Measurements from ENCODE around the gene WDR44. TPM values are rescaled to one million over a fixed set of nuclear protein-coding genes. Genes with fewer than 3 reads are reported as not detected.
"Not testable (repeated sequence)": the region's sequence is repeated elsewhere in the genome, so short reads cannot be mapped to it uniquely, and the experiment has no call there.

Gene WDR44
- total RNA-seq, 1 experiment from 2014 or later, result 22.3 TPM

GRCh38 chrX:118484216-118484903 lies 138.5 kb downstream of the WDR44 start:
- POLR2A ChIA-PET, result no interaction called here
- in situ Hi-C loops (cut with HindIII; ENCODE audit: low pct_unique_long_range_greater_than_20kb, low sequenced_read_pairs), result no loop called here
- DNase-seq (ENCODE audit: low read depth, low spot score), result no peak

GRCh38 chrX:118486693-118487092 lies 140.8 kb downstream of the WDR44 start:
- DNase-seq (ENCODE audit: low read depth, low spot score); H3K4me3 ChIP-seq (ENCODE audit: low read depth in 2 of 2, low read length in 2 of 2); POLR2A ChIA-PET; H3K27me3 ChIP-seq (ENCODE audit: control insufficient read depth, insufficient read depth, low read length); in situ Hi-C loops (cut with HindIII; ENCODE audit: low pct_unique_long_range_greater_than_20kb, low sequenced_read_pairs); intact Hi-C loops (cut with micrococcal nuclease; ENCODE audit: unreplicated experiment); H3K27ac ChIP-seq (ENCODE audit: low read length); H3K9me3 ChIP-seq (ENCODE audit: control insufficient read depth, insufficient read depth, low read depth, low read length); H3K4me1 ChIP-seq (ENCODE audit: control insufficient read depth, insufficient read depth, low read length); ATAC-seq; BruUV-seq (replicated peaks); H3K36me3 ChIP-seq (ENCODE audit: control insufficient read depth, insufficient read depth, low read length): not testable (repeated sequence)
- CTCF ChIA-PET, result interaction anchor here (0.6 kb wide), 1 partner anchor 51 kb away, joined by 3 read pairs; no protein-coding TSS in a partner anchor

More at GRCh38 chrX:118484216-118484903, 138.5 kb downstream of the WDR44 start:
- no peaks in the 10 kb centered on the region for H3K36me3 ChIP-seq (ENCODE audit: control insufficient read depth, insufficient read depth, low read length)
- CTCF ChIA-PET, result no interaction called here
- intact Hi-C loops (cut with micrococcal nuclease; ENCODE audit: unreplicated experiment), result no loop called here
- ATAC-seq, result no peak
- TF ChIP-seq REST (IDR thresholded peaks at IDR 0.05; ENCODE audit: insufficient read depth in 1 of 2, low read depth in 2 of 2, low read length in 1 of 2) (no peak), POLR2AphosphoS5 (IDR thresholded peaks at IDR 0.05; ENCODE audit: low read depth, low read length) (no peak), TCF7L2 (IDR thresholded peaks at IDR 0.05; ENCODE audit: low read depth, low read length) (no peak), SIN3A (IDR thresholded peaks at IDR 0.05; ENCODE audit: borderline replicate concordance, insufficient read depth, low read depth, low read length) (no peak)
- TF ChIP-seq, protein P1, sequence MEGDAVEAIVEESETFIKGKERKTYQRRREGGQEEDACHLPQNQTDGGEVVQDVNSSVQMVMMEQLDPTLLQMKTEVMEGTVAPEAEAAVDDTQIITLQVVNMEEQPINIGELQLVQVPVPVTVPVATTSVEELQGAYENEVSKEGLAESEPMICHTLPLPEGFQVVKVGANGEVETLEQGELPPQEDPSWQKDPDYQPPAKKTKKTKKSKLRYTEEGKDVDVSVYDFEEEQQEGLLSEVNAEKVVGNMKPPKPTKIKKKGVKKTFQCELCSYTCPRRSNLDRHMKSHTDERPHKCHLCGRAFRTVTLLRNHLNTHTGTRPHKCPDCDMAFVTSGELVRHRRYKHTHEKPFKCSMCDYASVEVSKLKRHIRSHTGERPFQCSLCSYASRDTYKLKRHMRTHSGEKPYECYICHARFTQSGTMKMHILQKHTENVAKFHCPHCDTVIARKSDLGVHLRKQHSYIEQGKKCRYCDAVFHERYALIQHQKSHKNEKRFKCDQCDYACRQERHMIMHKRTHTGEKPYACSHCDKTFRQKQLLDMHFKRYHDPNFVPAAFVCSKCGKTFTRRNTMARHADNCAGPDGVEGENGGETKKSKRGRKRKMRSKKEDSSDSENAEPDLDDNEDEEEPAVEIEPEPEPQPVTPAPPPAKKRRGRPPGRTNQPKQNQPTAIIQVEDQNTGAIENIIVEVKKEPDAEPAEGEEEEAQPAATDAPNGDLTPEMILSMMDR (IDR thresholded peaks at IDR 0.05), result no peak
- H3K9me3 ChIP-seq (ENCODE audit: control insufficient read depth, insufficient read depth, low read depth, low read length), result no peaks in the 10 kb centered on the region
- H3K27ac ChIP-seq (ENCODE audit: low read length), result no peak overlapping the region
- H3K27me3 ChIP-seq (ENCODE audit: control insufficient read depth, insufficient read depth, low read length), result no peaks in the 10 kb centered on the region
- BruUV-seq (replicated peaks), result no TSS peak
- no peak overlapping the region for H3K4me3 ChIP-seq (ENCODE audit: low read depth in 2 of 2, low read length in 2 of 2)
- no peaks in the 10 kb centered on the region for H3K4me1 ChIP-seq (ENCODE audit: control insufficient read depth, insufficient read depth, low read length)

GRCh38 chrX:118493016-118493415 lies 147.1 kb downstream of the WDR44 start:
- intact Hi-C loops (cut with micrococcal nuclease; ENCODE audit: unreplicated experiment), result no loop called here

More at GRCh38 chrX:118493016-118493415, 147.1 kb downstream of the WDR44 start:
- POLR2A ChIA-PET, result no interaction called here
- no TSS peak for BruUV-seq (replicated peaks)
- ATAC-seq, result no peak
- Histone ChIP-seq H3K9me3 (ENCODE audit: control insufficient read depth, insufficient read depth, low read depth, low read length) (no peaks in the 10 kb centered on the region), H3K4me1 (ENCODE audit: control insufficient read depth, insufficient read depth, low read length) (peaks cover 8% of the 10 kb centered on the region), H3K36me3 (ENCODE audit: control insufficient read depth, insufficient read depth, low read length) (no peaks in the 10 kb centered on the region), H3K4me3 (ENCODE audit: low read depth in 2 of 2, low read length in 2 of 2) (no peak overlapping the region), H3K27me3 (ENCODE audit: control insufficient read depth, insufficient read depth, low read length) (peaks cover 7% of the 10 kb centered on the region), H3K27ac (ENCODE audit: low read length) (no peak overlapping the region)
- no peak for TF ChIP-seq REST (IDR thresholded peaks at IDR 0.05; ENCODE audit: insufficient read depth in 1 of 2, low read depth in 2 of 2, low read length in 1 of 2)
- TF ChIP-seq, protein P1 (IDR thresholded peaks at IDR 0.05), result no peak
- in situ Hi-C loops (cut with HindIII; ENCODE audit: low pct_unique_long_range_greater_than_20kb, low sequenced_read_pairs), result no loop called here
- DNase-seq (ENCODE audit: low read depth, low spot score), result no peak
- CTCF ChIA-PET, result no interaction called here
